Measurements from ENCODE around the gene RDH8. TPM values are rescaled to one million over a fixed set of nuclear protein-coding genes. Genes with fewer than 3 reads are reported as not detected.

Gene RDH8
- total RNA-seq, 4 donors from 2014 or later = not detected

- Histone ChIP-seq H3K27ac (replicated peaks in 1 of 4) (no peak overlapping the region), H3K27me3 (peaks cover 0 to 80% (median 2%) of the 10 kb centered on the region in 4 donors), H3K36me3 (no peaks in the 10 kb centered on the region), H3K4me1 (no peaks in the 10 kb centered on the region), H3K9me3 (no peaks in the 10 kb centered on the region), H3K4me3 (no peak overlapping the region)
- TF ChIP-seq POLR2AphosphoS5 (IDR thresholded peaks at IDR 0.05) = no peak
- no peak for TF ChIP-seq POLR2A (IDR thresholded peaks at IDR 0.05; ENCODE audit: low read depth)
- TF ChIP-seq EP300 (IDR thresholded peaks at IDR 0.05) = no peak
- TF ChIP-seq CTCF (IDR thresholded peaks at IDR 0.05) = no peak
- intact Hi-C loops (cut with DNase I) = no loop called here
- WGBS = 75% methylated on average over 3 of the region's 21 CpGs
- no peak for DNase-seq (ENCODE audit: extremely low spot score)
Measured at GRCh38 chr19:10061717-10062310, 48.5 kb downstream of the RDH8 start.

- H3K36me3 ChIP-seq = no peaks in the 10 kb centered on the region
- no peaks in the 10 kb centered on the region for H3K9me3 ChIP-seq
- H3K27ac ChIP-seq (replicated peaks in 1 of 4) = no peak overlapping the region
- peaks cover 0 to 74% (median 0%) of the 10 kb centered on the region in 4 donors for H3K27me3 ChIP-seq
- TF ChIP-seq POLR2AphosphoS5 (IDR thresholded peaks at IDR 0.05) (no peak), POLR2A (IDR thresholded peaks at IDR 0.05; ENCODE audit: low read depth) (no peak), EP300 (IDR thresholded peaks at IDR 0.05) (no peak), CTCF (IDR thresholded peaks at IDR 0.05) (no peak)
- H3K4me1 ChIP-seq = no peaks in the 10 kb centered on the region
- intact Hi-C loops (cut with DNase I) = no loop called here
- WGBS = 60% methylated on average over 4 of the region's 4 CpGs
- DNase-seq (ENCODE audit: extremely low spot score) = no peak
- no peak overlapping the region for H3K4me3 ChIP-seq
Measured at GRCh38 chr19:10068205-10068604, 54.9 kb downstream of the RDH8 start.

GRCh38 chr19:10069046-10069445, 55.8 kb downstream of the RDH8 start:
- Histone ChIP-seq H3K27ac (replicated peaks in 1 of 4) (no peak overlapping the region), H3K4me3 (no peak overlapping the region), H3K27me3 (peaks cover 0 to 72% (median 0%) of the 10 kb centered on the region in 4 donors), H3K9me3 (peaks cover 0 to 8% (median 2%) of the 10 kb centered on the region in 4 donors), H3K4me1 (no peaks in the 10 kb centered on the region), H3K36me3 (no peaks in the 10 kb centered on the region)
- intact Hi-C loops (cut with DNase I) = no loop called here
- TF ChIP-seq EP300 (IDR thresholded peaks at IDR 0.05) (no peak), POLR2AphosphoS5 (IDR thresholded peaks at IDR 0.05) (no peak), CTCF (IDR thresholded peaks at IDR 0.05) (no peak), POLR2A (IDR thresholded peaks at IDR 0.05; ENCODE audit: low read depth) (no peak)
- no peak for DNase-seq (ENCODE audit: extremely low spot score)
- 60% methylated on average over 6 of the region's 6 CpGs for WGBS

GRCh38 chr19:10070730-10071446, 57.6 kb downstream of the RDH8 start:
- Histone ChIP-seq H3K36me3 (no peaks in the 10 kb centered on the region), H3K4me1 (no peaks in the 10 kb centered on the region), H3K27me3 (peaks cover 0 to 61% (median 0%) of the 10 kb centered on the region in 4 donors), H3K9me3 (peaks cover 0 to 11% (median 4%) of the 10 kb centered on the region in 4 donors), H3K27ac (replicated peaks in 1 of 4) (no peak overlapping the region), H3K4me3 (no peak overlapping the region)
- TF ChIP-seq CTCF (IDR thresholded peaks at IDR 0.05) (no peak), EP300 (IDR thresholded peaks at IDR 0.05) (no peak), POLR2AphosphoS5 (IDR thresholded peaks at IDR 0.05) (no peak), POLR2A (IDR thresholded peaks at IDR 0.05; ENCODE audit: low read depth) (no peak)
- no peak for DNase-seq (ENCODE audit: extremely low spot score)
- WGBS = 66% methylated on average over 9 of the region's 22 CpGs
- intact Hi-C loops (cut with DNase I) = no loop called here

Small RNAs within 50 kb of the gene (small RNA-seq; reads per million reads assigned to genes)
- 0 reads per million in 3 donors for gene MIR5589

Other genes with a start within 250 kb of the RDH8 start
- gene ZNF846, start 244.7 kb upstream of the RDH8 start, total RNA-seq = 10 to 100 TPM; 19.7 to 43.2 (median 22.8) TPM
- 10 to 100 TPM; 15.8 to 32.7 (median 29.2) TPM for gene FBXL12, start 194.4 kb upstream of the RDH8 start, total RNA-seq
- 100 to 1,000 TPM; 297 to 717 (median 464) TPM for gene UBL5, start 185.6 kb upstream of the RDH8 start, total RNA-seq
- gene PIN1, start 178.2 kb upstream of the RDH8 start, total RNA-seq = 100 to 1,000 TPM; 113 to 183 (median 145) TPM
- 10 to 100 TPM in 3 of 4 donors, 1 to 10 TPM in 1; 3.6 to 17.1 (median 11.6) TPM for gene OLFM2, start 77.0 kb upstream of the RDH8 start, total RNA-seq
- gene COL5A3, start 3.0 kb upstream of the RDH8 start, total RNA-seq = 10 to 100 TPM; 12.9 to 29.1 (median 19.5) TPM
- 10 to 100 TPM; 17.4 to 34.9 (median 26.1) TPM for gene SHFL, start 72.8 kb downstream of the RDH8 start, total RNA-seq
- gene ANGPTL6, start 89.2 kb downstream of the RDH8 start, total RNA-seq = not detected
- 10 to 100 TPM; 22.7 to 39.3 (median 29.1) TPM for gene PPAN, start 92.9 kb downstream of the RDH8 start, total RNA-seq
- 10 to 100 TPM in 1 of 4 donors, 1 to 10 TPM in 3; 4.9 to 11.3 (median 8.5) TPM for gene P2RY11, start 98.2 kb downstream of the RDH8 start, total RNA-seq
- gene EIF3G, start 106.4 kb downstream of the RDH8 start, total RNA-seq = 100 to 1,000 TPM; 220 to 344 (median 305) TPM
- gene DNMT1, start 181.5 kb downstream of the RDH8 start, total RNA-seq = 10 to 100 TPM; 20.8 to 51.4 (median 34.8) TPM
- 10 to 100 TPM; 14.5 to 27.7 (median 20.4) TPM for gene S1PR2, start 217.8 kb downstream of the RDH8 start, total RNA-seq
- 10 to 100 TPM; 39.9 to 78.0 (median 61.7) TPM for gene MRPL4, start 238.7 kb downstream of the RDH8 start, total RNA-seq